ENCODE results near the gene MARCHF2.
"Not testable (repeated sequence)": the region's sequence is repeated elsewhere in the genome, so short reads cannot be mapped to it uniquely, and the experiment has no call there.

MARCHF2 gene

DNA sequence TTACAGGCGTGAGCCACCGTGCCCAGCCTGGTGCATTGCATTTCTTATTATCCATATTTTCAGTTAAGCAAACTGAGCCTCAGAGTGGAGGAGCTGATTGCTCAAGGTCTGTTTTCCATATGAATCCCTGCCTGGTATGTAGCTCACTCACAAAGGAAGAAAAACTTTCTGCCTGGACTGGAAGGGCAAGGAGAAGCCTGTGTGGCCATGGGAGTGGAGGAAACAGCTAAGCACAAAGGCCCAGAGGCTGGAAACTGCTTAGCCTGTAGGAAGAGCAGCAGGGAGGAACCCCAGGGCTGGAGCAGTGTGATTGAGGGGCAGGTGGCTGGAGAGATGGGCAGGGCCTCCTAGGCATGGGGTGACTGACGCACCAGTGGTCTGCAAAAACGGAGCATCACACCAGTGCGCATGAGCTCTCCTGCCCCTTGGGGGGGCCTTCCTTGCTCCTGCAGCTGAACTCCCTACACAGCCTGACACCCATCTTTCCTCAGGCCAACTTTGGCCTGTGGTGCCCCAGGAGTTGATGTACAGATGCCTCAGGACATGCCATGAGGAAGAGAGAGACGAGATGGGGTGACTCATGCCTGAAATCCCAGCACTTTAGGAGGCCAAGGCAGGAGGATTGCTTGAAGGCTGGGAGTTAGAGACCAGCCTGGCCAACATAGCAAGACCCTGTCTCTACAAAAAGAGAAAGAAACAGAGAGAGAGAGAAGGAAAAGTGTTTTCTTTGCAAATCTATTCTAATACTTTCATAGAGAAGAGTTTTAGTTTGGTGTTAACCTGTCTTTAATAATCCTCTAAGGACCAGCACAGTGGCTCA lies 28.8 kb downstream of the MARCHF2 start:
- no peaks in the 10 kb centered on the region for H3K27me3 ChIP-seq (ENCODE audit: control insufficient read depth, insufficient read depth, low read length)
- no peak overlapping the region for H3K9ac ChIP-seq (ENCODE audit: low read length)
- peaks cover 13% of the 10 kb centered on the region for H3K4me1 ChIP-seq (ENCODE audit: control insufficient read depth, insufficient read depth, low read length)
- no peak overlapping the region for H3K4me3 ChIP-seq (ENCODE audit: low read length)
- no peaks in the 10 kb centered on the region for H3K36me3 ChIP-seq (ENCODE audit: control insufficient read depth, insufficient read depth, low read length)
- no peak overlapping the region for H3K27ac ChIP-seq (ENCODE audit: low read depth, low read length)

DNA sequence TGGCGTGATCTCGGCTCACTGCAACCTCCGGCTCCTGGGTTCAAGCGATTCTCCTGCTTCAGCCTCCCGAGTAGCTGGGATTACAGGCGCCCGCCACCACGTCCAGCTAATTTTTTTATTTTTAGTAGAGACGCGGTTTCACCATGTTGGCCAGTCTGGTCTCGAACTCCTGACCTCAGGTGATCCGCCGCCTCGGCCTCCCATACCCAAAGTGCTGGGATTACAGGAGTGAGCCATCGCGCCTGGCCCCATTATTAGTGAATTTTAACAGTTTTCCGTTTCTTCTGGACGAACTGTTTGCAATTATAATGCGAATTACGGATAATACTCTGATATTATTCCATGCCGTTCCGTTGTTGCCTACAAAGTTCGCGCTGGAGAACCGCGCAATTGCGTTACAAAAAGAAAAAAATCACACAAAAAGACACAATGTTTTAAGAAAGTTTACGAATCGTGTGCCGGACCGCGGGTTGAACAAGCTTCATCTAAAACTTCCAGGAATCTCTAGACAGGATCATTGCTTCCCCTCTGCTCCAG lies 31.1 kb downstream of the MARCHF2 start:
- Histone ChIP-seq H3K4me3 (ENCODE audit: low read length) (peak overlapping the region; percentile 96), H3K4me1 (ENCODE audit: control insufficient read depth, insufficient read depth, low read length) (peaks cover 18% of the 10 kb centered on the region), H3K9ac (ENCODE audit: low read length) (peak overlapping the region; percentile 80), H3K27ac (ENCODE audit: low read depth, low read length) (peak overlapping the region; percentile 92)
- not testable (repeated sequence) for H3K27me3 ChIP-seq (ENCODE audit: control insufficient read depth, insufficient read depth, low read length); H3K36me3 ChIP-seq (ENCODE audit: control insufficient read depth, insufficient read depth, low read length)

DNA sequence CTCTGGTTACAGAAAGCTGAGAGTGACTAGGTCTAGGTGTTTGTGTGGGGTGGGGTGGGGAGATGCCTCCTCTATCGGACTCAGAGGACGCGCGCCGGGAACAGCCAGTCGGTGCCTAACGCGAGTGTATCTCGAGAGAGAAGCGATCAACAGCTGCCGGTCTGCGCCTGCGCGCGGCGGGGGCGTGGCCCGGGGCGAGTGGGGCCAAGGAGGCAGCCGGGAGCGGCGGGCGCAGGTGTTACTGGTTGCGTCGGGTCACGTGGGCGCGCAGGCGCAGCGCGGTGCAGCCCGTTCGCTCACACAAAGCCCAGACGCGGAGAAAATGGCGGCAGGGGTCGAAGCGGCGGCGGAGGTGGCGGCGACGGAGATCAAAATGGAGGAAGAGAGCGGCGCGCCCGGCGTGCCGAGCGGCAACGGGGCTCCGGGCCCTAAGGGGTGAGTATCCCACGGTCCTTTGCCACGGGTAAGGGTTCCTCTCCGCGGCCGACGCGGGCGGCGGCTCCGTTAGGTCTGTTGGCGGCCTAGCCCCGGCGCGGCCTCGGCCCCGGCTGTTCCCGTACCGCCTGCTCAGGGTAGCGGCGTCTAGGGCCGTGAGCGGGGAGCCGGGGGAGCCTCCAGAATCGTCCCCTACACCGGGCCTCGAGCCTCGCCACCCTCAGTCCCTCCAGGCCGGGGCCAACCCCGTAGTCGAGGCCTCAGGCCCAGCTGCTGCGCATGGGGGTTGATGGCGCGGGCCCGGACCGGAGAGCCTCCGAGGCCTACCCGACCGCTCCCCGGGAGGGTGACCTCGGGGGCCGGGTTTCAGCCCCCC lies 31.8 kb downstream of the MARCHF2 start, which contains the start of gene HNRNPM:
Gene HNRNPM (plus strand): TSS at position 299 of the 811 bp plus-strand sequence. CDS start 24 bp downstream, at position 323.
- Histone ChIP-seq H3K4me3 (ENCODE audit: low read length) (peak within 1 kb of the TSS; percentile 96), H3K27ac (ENCODE audit: low read depth, low read length) (peak within 1 kb of the TSS; percentile 98), H3K36me3 (ENCODE audit: control insufficient read depth, insufficient read depth, low read length) (no peaks in the 10 kb centered on the region), H3K9ac (ENCODE audit: low read length) (peak within 1 kb of the TSS; percentile 99), H3K27me3 (ENCODE audit: control insufficient read depth, insufficient read depth, low read length) (no peaks in the 10 kb centered on the region), H3K4me1 (ENCODE audit: control insufficient read depth, insufficient read depth, low read length) (peaks cover 18% of the 10 kb centered on the region)

DNA sequence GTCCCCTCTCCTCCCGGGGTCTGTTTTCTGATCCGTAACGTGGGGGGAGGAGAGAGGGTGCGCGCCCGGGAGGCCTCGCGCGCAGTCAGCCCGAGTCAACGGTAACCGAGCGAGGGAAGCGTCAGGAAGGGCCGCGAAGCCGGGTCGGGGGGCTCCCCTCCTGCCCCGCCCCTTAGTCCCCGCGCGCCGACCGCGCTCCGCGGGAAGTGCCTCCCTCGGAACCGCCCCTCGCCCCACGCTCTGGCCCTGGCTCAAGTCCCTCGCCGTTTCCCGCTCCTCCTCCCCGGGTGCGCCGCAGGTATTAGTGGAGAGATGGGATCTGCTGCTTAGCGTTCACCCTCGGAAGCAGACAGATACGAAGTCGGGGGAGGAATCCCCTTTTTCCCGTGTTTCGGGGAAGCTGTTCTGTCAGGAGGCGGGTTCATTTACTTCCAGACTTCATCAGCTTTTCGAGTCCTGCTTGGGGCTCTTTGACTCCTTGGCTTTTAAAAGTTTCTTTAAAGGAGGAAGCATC lies 32.4 kb downstream of the MARCHF2 start:
- peak overlapping the region; percentile 98 for H3K27ac ChIP-seq (ENCODE audit: low read depth, low read length)
- H3K4me1 ChIP-seq (ENCODE audit: control insufficient read depth, insufficient read depth, low read length) = peaks cover 18% of the 10 kb centered on the region
- peak overlapping the region; percentile 99 for H3K9ac ChIP-seq (ENCODE audit: low read length)
- H3K36me3 ChIP-seq (ENCODE audit: control insufficient read depth, insufficient read depth, low read length) = no peaks in the 10 kb centered on the region
- H3K27me3 ChIP-seq (ENCODE audit: control insufficient read depth, insufficient read depth, low read length) = no peaks in the 10 kb centered on the region
- H3K4me3 ChIP-seq (ENCODE audit: low read length) = peak overlapping the region; percentile 96

DNA sequence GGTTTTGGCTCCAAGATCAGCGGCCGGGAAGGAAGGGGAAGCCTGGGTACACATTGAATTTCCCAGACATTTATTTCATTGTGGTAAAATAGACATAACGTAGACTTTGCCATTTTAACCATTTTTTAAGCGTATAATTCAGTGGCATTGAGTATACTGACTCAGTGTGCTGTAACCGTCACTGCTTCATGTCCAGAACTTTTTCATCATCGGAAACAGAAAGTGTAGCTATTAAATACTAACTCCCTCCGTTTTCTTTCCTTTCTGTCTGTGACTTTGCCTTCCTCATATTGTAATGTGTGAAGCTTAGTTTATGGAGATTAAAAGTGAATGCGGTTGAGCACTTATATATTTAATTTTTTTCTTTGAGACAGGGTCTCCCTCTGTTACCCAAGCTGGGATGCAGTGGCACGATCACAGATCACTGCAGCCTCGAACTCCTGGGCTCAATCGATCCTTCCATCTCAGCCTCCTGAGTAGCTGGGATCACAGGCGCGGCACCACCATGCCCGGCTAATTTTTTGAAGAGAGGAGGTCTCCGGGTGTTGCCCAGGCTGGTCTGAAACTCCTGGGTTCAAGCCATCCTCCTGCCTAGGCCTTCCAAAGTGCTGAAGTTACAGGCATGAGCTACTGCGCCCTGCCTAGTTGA lies 33.1 kb downstream of the MARCHF2 start:
- peak overlapping the region; percentile 99 for H3K9ac ChIP-seq (ENCODE audit: low read length)
- H3K36me3 ChIP-seq (ENCODE audit: control insufficient read depth, insufficient read depth, low read length) = no peaks in the 10 kb centered on the region
- H3K27me3 ChIP-seq (ENCODE audit: control insufficient read depth, insufficient read depth, low read length) = no peaks in the 10 kb centered on the region
- peak overlapping the region; percentile 98 for H3K27ac ChIP-seq (ENCODE audit: low read depth, low read length)
- peak overlapping the region; percentile 96 for H3K4me3 ChIP-seq (ENCODE audit: low read length)
- peaks cover 18% of the 10 kb centered on the region for H3K4me1 ChIP-seq (ENCODE audit: control insufficient read depth, insufficient read depth, low read length)

DNA sequence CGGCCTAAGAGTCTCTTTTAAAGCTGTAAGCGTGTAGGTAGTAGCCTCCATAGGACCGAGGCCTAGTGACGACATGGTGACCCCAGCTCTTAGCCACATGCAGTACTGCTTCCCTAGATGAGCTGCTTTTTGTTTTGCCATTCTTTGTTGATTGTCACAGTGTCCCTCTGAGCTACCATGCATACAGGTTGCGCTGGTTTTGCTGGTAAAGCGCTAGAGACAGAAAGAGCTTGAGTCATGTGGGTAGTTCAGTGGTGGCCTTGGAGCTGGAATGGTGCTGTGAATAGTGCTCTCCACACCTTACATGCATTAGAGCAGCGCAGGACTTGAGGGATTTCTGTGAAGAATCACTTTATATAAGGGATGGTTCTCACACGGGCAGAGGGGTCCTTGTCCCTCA lies 36.7 kb downstream of the MARCHF2 start:
- H3K4me1 ChIP-seq (ENCODE audit: control insufficient read depth, insufficient read depth, low read length) = peaks cover 22% of the 10 kb centered on the region
- H3K9ac ChIP-seq (ENCODE audit: low read length) = no peak overlapping the region
- no peaks in the 10 kb centered on the region for H3K36me3 ChIP-seq (ENCODE audit: control insufficient read depth, insufficient read depth, low read length)

DNA sequence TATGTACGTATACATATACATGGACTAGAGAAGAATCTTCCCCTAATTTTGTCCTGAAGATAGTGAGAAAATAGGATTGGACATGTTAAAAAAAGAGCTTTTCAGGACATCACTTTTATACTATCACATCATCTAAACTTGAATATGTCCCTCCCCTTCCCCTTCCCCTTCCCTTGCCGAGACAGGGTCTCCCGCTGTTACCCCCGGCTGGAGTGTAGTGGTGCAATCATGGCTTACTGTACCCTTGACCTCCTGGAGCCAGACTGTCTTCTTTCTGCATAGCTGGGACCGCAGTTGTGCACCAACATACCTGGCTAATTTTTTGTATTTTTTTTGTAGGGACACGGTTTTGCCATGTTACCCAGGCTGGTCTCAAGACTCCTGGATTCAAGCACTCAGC lies 38.3 kb downstream of the MARCHF2 start:
- Histone ChIP-seq H3K9ac (ENCODE audit: low read length) (no peak overlapping the region), H3K27me3 (ENCODE audit: control insufficient read depth, insufficient read depth, low read length) (no peaks in the 10 kb centered on the region), H3K27ac (ENCODE audit: low read depth, low read length) (no peak overlapping the region), H3K36me3 (ENCODE audit: control insufficient read depth, insufficient read depth, low read length) (peaks cover 4% of the 10 kb centered on the region), H3K4me1 (ENCODE audit: control insufficient read depth, insufficient read depth, low read length) (peaks cover 14% of the 10 kb centered on the region), H3K4me3 (ENCODE audit: low read length) (no peak overlapping the region)

More for the DNA sequence above, 36.7 kb downstream of the MARCHF2 start:
- Histone ChIP-seq H3K27ac (ENCODE audit: low read depth, low read length) (no peak overlapping the region), H3K27me3 (ENCODE audit: control insufficient read depth, insufficient read depth, low read length) (no peaks in the 10 kb centered on the region), H3K4me3 (ENCODE audit: low read length) (no peak overlapping the region)

DNA sequence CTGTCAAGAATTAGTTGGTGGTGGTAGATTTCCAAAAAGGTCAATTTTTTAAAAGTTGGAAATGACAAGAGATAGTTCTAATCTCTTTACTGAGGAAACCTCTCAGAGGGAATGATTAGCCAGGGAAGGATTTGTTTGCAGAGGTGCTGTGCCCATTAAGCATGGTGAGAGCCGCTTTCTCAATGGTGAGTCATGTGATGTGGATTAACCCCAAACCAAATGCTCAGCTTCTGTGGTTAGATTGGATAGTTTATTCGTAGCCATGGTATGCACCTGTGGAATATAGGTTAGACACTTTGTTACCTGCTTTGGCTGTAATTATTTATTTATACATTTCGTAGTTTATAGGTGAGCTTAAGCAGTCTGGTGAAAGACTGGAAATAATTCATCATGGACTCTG lies 38.8 kb downstream of the MARCHF2 start:
- Histone ChIP-seq H3K4me3 (ENCODE audit: low read length) (no peak overlapping the region), H3K9ac (ENCODE audit: low read length) (no peak overlapping the region), H3K4me1 (ENCODE audit: control insufficient read depth, insufficient read depth, low read length) (peaks cover 9% of the 10 kb centered on the region), H3K27ac (ENCODE audit: low read depth, low read length) (no peak overlapping the region), H3K36me3 (ENCODE audit: control insufficient read depth, insufficient read depth, low read length) (peaks cover 4% of the 10 kb centered on the region), H3K27me3 (ENCODE audit: control insufficient read depth, insufficient read depth, low read length) (no peaks in the 10 kb centered on the region)

DNA sequence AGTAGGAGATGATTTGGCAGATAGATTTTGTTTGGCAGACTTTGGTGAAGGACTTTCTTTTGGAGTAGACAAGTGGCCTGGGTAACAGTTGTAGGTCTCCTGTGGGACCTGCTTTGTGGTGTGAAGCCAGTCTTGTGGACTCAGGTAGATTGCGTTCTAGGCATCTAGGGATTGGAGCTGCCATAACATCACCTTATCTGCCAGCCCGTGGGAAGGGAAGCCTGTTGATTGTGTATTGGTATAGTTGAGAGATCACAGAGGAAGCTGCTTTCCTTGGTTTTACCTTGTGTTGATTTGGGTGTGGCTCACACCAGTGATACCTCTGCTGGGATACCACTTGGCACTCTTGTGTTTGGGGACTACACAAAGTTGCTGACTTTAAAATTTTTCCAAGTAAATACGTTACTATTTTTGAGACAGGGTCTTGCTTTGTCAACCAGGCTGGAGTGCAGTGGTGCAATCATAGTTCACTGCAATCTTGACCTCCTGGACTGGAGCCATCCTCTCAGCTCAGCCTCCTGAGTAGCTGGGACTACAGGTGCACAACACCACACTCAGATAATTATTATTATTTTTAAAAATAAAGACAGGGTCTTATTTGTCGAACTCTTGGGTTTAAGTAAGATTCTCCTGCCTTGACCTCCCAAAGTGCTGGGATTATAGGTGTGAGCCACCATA lies 39.5 kb downstream of the MARCHF2 start:
- no peak overlapping the region for H3K4me3 ChIP-seq (ENCODE audit: low read length)
- no peak overlapping the region for H3K27ac ChIP-seq (ENCODE audit: low read depth, low read length)
- no peak overlapping the region for H3K9ac ChIP-seq (ENCODE audit: low read length)
- peaks cover 10% of the 10 kb centered on the region for H3K4me1 ChIP-seq (ENCODE audit: control insufficient read depth, insufficient read depth, low read length)
- H3K27me3 ChIP-seq (ENCODE audit: control insufficient read depth, insufficient read depth, low read length) = no peaks in the 10 kb centered on the region
- H3K36me3 ChIP-seq (ENCODE audit: control insufficient read depth, insufficient read depth, low read length) = peaks cover 4% of the 10 kb centered on the region

DNA sequence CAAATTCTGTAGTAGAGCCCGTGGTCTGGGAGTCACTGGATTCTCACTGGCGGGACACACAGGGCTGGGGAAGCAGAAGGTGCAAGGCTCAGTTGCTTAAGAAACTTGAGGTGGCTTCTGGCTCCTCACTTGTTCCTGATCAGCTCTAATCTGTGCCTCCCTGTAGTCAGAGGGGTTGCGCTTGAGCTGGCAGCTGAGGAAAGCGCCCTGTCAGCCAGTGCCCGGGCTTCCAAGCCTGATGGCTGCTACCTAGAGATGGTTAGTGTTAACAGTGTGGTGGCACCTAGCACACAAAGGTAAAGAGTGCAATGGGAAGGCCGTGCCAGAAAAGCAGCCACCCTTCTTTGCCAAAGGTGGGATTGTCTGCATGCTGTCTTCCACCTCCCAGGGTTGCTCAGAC lies 40.5 kb downstream of the MARCHF2 start:
- Histone ChIP-seq H3K4me1 (ENCODE audit: control insufficient read depth, insufficient read depth, low read length) (peaks cover 14% of the 10 kb centered on the region), H3K36me3 (ENCODE audit: control insufficient read depth, insufficient read depth, low read length) (peaks cover 4% of the 10 kb centered on the region), H3K27me3 (ENCODE audit: control insufficient read depth, insufficient read depth, low read length) (no peaks in the 10 kb centered on the region), H3K9ac (ENCODE audit: low read length) (no peak overlapping the region), H3K4me3 (ENCODE audit: low read length) (no peak overlapping the region), H3K27ac (ENCODE audit: low read depth, low read length) (no peak overlapping the region)

DNA sequence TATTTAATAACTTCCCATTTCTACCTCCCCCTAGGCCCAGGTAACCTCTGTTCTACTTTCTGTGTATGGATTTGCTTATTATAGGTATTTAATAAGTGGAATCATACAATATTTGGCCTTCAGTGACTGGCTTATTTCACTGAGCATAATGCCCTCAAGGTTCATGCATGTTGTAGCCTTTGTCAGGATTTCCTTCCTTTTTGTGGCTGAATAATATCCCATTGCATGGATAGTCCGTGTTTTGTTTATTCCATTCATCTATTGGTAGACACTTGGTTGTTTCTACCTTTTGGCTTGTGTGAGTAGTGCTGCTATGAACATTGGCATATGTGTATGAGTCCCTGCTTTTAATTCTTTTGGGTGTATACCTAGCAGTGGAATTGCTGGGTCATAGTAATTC lies 41.1 kb downstream of the MARCHF2 start:
- Histone ChIP-seq H3K4me1 (ENCODE audit: control insufficient read depth, insufficient read depth, low read length) (peaks cover 15% of the 10 kb centered on the region), H3K36me3 (ENCODE audit: control insufficient read depth, insufficient read depth, low read length) (peaks cover 4% of the 10 kb centered on the region), H3K4me3 (ENCODE audit: low read length) (no peak overlapping the region), H3K27ac (ENCODE audit: low read depth, low read length) (no peak overlapping the region), H3K27me3 (ENCODE audit: control insufficient read depth, insufficient read depth, low read length) (no peaks in the 10 kb centered on the region), H3K9ac (ENCODE audit: low read length) (no peak overlapping the region)
